ENCODE data around the gene C1QL2. TPM values are rescaled to one million over a fixed set of nuclear protein-coding genes. Genes with fewer than 3 reads are reported as not detected.

C1QL2 gene
- total RNA-seq (under 1 TPM in 1 of 2 donors, not detected in 1; 0.31 TPM), polyA plus RNA-seq (under 1 TPM in 1 of 2 donors, not detected in 1; 0.03 TPM)
- long read RNA-seq, donor 1 = 0 reads
- long read RNA-seq, donor 2 = 0 reads
- long read RNA-seq, donor 3 = 0 reads
- long read RNA-seq, donor 4 = 0 reads
- long read RNA-seq, donor 5 = 0 reads

DNA sequence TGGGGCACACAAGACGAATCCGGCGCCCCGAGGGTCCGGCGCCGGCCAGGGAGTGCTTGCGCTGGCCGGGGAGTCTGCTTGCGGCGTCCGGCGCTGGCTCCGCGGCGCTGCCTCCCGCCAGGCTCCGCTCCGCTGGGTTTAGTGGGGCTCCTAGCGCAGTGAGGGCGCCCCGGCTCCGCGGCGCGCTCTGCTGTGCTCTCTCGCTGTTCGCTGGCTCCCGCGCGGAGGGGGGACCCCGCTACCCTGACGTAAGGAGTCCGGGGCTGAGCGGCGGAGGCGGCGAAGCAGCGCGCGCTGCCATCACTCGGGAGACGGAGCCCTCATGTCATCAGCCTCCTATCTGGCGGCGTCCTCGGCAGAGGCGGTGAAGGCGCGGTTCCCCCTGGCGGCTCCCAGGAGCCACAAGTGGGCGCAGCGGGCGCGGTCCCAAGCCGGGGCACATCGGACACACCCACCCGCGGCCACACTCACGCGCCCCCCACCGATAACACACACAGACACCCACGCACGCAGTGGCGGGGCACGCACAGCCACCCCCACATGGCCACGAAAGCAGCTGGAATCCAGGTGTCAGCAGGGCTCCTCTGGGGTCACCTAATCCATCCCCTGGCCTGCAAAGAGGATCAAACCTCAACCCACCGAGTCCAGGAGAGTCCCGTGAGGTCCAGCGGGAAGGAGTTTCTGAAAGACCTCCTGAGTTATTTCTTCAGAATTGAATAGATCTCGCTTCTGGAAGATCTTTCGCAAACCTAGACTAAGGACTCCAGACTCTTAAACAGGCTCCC lies at the start of gene C1QL2:
TSS of gene C1QL2 (minus strand) at position 189 of the 785 bp plus-strand sequence. CDS start 482 bp downstream, outside the sequence.
- peak in 2 of 3 donors; percentile 6 to 24 for DNase-seq
- Histone ChIP-seq H3K9me3 (ENCODE audit: control insufficient read depth in 4 of 4, insufficient read depth in 3 of 4, low read length in 3 of 4) (peaks cover 0 to 6% (median 0%) of the 10 kb centered on the region in 4 donors), H3K4me1 (ENCODE audit: control insufficient read depth in 5 of 5, insufficient read depth in 5 of 5, low read length in 5 of 5) (peaks cover 0 to 11% (median 0%) of the 10 kb centered on the region in 5 donors), H3K36me3 (ENCODE audit: control insufficient read depth in 4 of 4, insufficient read depth in 4 of 4, low read length in 4 of 4) (no peaks in the 10 kb centered on the region), H3K9ac (ENCODE audit: insufficient read depth in 1 of 2, low read length in 2 of 2) (no peak within 1 kb of the TSS), H3K4me3 (no peak within 1 kb of the TSS), H3K27me3 (ENCODE audit: control insufficient read depth in 3 of 3, insufficient read depth in 3 of 3, low read length in 2 of 3) (peaks cover 15 to 78% (median 48%) of the 10 kb centered on the region in 3 donors), H3K27ac (ENCODE audit: low read depth in 1 of 2, low read length in 1 of 2) (no peak within 1 kb of the TSS)
- TF ChIP-seq CTCF (IDR thresholded peaks at IDR 0.05; ENCODE audit: control extremely low read depth, extremely low read depth) = no peak
- ATAC-seq (ENCODE audit: insufficient read depth, low FRiP score) = no peak
- 4% methylated on average over 56 to 71 of the region's 71 CpGs for WGBS, 2 donors

GRCh38 chr2:119207447-119207846 lies 48.9 kb upstream of the C1QL2 start:
- no peak for TF ChIP-seq CTCF (IDR thresholded peaks at IDR 0.05; ENCODE audit: control extremely low read depth, extremely low read depth)
- WGBS, 2 donors = 60 to 90% methylated on average over 2 of the region's 2 CpGs
- Histone ChIP-seq H3K4me1 (ENCODE audit: control insufficient read depth in 5 of 5, insufficient read depth in 5 of 5, low read length in 5 of 5) (no peaks in the 10 kb centered on the region), H3K9me3 (ENCODE audit: control insufficient read depth in 4 of 4, insufficient read depth in 3 of 4, low read length in 3 of 4) (no peaks in the 10 kb centered on the region), H3K27ac (ENCODE audit: low read depth in 1 of 2, low read length in 1 of 2) (no peak overlapping the region), H3K36me3 (ENCODE audit: control insufficient read depth in 4 of 4, insufficient read depth in 4 of 4, low read length in 4 of 4) (no peaks in the 10 kb centered on the region), H3K27me3 (ENCODE audit: control insufficient read depth in 3 of 3, insufficient read depth in 3 of 3, low read length in 2 of 3) (no peaks in the 10 kb centered on the region), H3K9ac (ENCODE audit: insufficient read depth in 1 of 2, low read length in 2 of 2) (no peak overlapping the region), H3K4me3 (no peak overlapping the region)
- ATAC-seq (ENCODE audit: insufficient read depth, low FRiP score) (no peak), DNase-seq (no peak)

DNA sequence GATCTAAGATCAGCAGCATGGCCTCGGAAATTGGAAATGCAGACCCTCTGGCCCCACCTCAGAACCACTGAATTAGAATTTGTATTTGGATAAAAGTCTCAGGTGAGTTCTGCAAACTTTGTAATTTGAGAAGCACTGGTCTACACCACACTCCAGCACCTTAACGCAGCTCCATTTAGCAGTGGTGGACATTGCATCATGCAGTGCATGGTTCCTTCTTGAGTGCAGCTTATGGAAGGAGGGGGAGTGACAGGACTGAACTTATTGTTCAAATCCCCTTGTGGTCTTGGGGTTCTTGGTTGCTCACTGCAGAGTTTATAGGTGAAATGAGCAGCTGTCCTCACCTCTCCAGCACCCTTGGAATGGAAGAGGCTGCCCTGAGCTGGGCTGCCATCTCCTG lies 47.6 kb upstream of the C1QL2 start:
- Histone ChIP-seq H3K36me3 (ENCODE audit: control insufficient read depth in 4 of 4, insufficient read depth in 4 of 4, low read length in 4 of 4) (no peaks in the 10 kb centered on the region), H3K9ac (ENCODE audit: insufficient read depth in 1 of 2, low read length in 2 of 2) (no peak overlapping the region), H3K4me3 (no peak overlapping the region), H3K9me3 (ENCODE audit: control insufficient read depth in 4 of 4, insufficient read depth in 3 of 4, low read length in 3 of 4) (no peaks in the 10 kb centered on the region), H3K27me3 (ENCODE audit: control insufficient read depth in 3 of 3, insufficient read depth in 3 of 3, low read length in 2 of 3) (no peaks in the 10 kb centered on the region), H3K27ac (ENCODE audit: low read depth in 1 of 2, low read length in 1 of 2) (no peak overlapping the region), H3K4me1 (ENCODE audit: control insufficient read depth in 5 of 5, insufficient read depth in 5 of 5, low read length in 5 of 5) (no peaks in the 10 kb centered on the region)
- 67 to 73% methylated on average over 2 of the region's 2 CpGs for WGBS, 2 donors
- TF ChIP-seq CTCF (IDR thresholded peaks at IDR 0.05; ENCODE audit: control extremely low read depth, extremely low read depth) = no peak
- ATAC-seq (ENCODE audit: insufficient read depth, low FRiP score) (no peak), DNase-seq (no peak)
